Osteocyte (in vitro differentiated cells): ENCODE data around the gene SEMA3E. TPM values are rescaled to one million over a fixed set of nuclear protein-coding genes. Genes with fewer than 3 reads are reported as not detected.

ENCODE experiments used
- DNase-seq: peaks from one replicate; pipeline ENCODE4 v3.0.0; 2021; ENCODE audit warnings: mixed read lengths; ENCODE audit not compliant: unreplicated experiment; ENCODE audit errors: extremely low spot score
- H3K27ac Mint-ChIP-seq: one replicate; pipeline ENCODE4 v1.8.0; 2021; ENCODE audit warnings: mild to moderate bottlenecking, mixed read lengths; ENCODE audit not compliant: unreplicated experiment
- H3K27me3 Mint-ChIP-seq: one replicate; pipeline ENCODE4 v1.8.0; 2021; ENCODE audit warnings: mixed read lengths; ENCODE audit not compliant: unreplicated experiment
- H3K36me3 Mint-ChIP-seq: one replicate; pipeline ENCODE4 v1.8.0; 2021; ENCODE audit warnings: mixed read lengths; ENCODE audit not compliant: unreplicated experiment
- H3K4me1 Mint-ChIP-seq: one replicate; pipeline ENCODE4 v1.8.0; 2021; ENCODE audit warnings: mixed read lengths; ENCODE audit not compliant: unreplicated experiment
- H3K4me3 Mint-ChIP-seq: one replicate; pipeline ENCODE4 v1.8.0; 2021; ENCODE audit warnings: mild to moderate bottlenecking, moderate library complexity, mixed read lengths; ENCODE audit not compliant: unreplicated experiment
- H3K9me3 Mint-ChIP-seq: one replicate; pipeline ENCODE4 v1.8.0; 2021; ENCODE audit warnings: mixed read lengths; ENCODE audit not compliant: unreplicated experiment
- CTCF ChIP-seq: fragments of 200-600 bp; sonication (generic); IDR thresholded peaks from 2 replicates; pipeline ENCODE4 v1.5.0; 2021; ENCODE audit warnings: antibody characterized with exemption, mild to moderate bottlenecking, moderate library complexity
- total RNA-seq: library from RNA; stranded (reverse); gene quantifications from 2 replicates; pipeline ENCODE4 v1.2.1, GENCODE V29; 2021

The SEMA3E gene
- total RNA-seq, 1 donor from 2014 or later, result 1.6 TPM

- no peaks in the 10 kb centered on the region for H3K4me1 Mint-ChIP-seq
- H3K36me3 Mint-ChIP-seq, result no peaks in the 10 kb centered on the region
- no peak for TF ChIP-seq CTCF
- no peak overlapping the region for H3K27ac Mint-ChIP-seq
- H3K27me3 Mint-ChIP-seq, result no peaks in the 10 kb centered on the region
- no peak overlapping the region for H3K4me3 Mint-ChIP-seq
- no peak for DNase-seq
- no peaks in the 10 kb centered on the region for H3K9me3 Mint-ChIP-seq
These were observed 60.2 kb downstream of the SEMA3E start for GRCh38 chr7:83588602-83589240.

- H3K36me3 Mint-ChIP-seq, result no peaks in the 10 kb centered on the region
- no peak overlapping the region for H3K27ac Mint-ChIP-seq
- no peaks in the 10 kb centered on the region for H3K4me1 Mint-ChIP-seq
- H3K4me3 Mint-ChIP-seq, result no peak overlapping the region
- no peak for TF ChIP-seq CTCF
- no peak for DNase-seq
- no peaks in the 10 kb centered on the region for H3K9me3 Mint-ChIP-seq
- H3K27me3 Mint-ChIP-seq, result no peaks in the 10 kb centered on the region
These were observed 62.7 kb downstream of the SEMA3E start for GRCh38 chr7:83586281-83586680.

- TF ChIP-seq CTCF, result no peak
- Mint-ChIP-seq H3K9me3 (no peaks in the 10 kb centered on the region), H3K4me3 (no peak overlapping the region), H3K27me3 (no peaks in the 10 kb centered on the region), H3K4me1 (peaks cover 7% of the 10 kb centered on the region), H3K27ac (no peak overlapping the region), H3K36me3 (no peaks in the 10 kb centered on the region)
- DNase-seq, result no peak
These were observed 67.1 kb downstream of the SEMA3E start for GRCh38 chr7:83581667-83582435.

GRCh38 chr7:83579740-83580139, 69.2 kb downstream of the SEMA3E start:
- no peak for TF ChIP-seq CTCF
- H3K4me1 Mint-ChIP-seq, result peaks cover 7% of the 10 kb centered on the region
- H3K27ac Mint-ChIP-seq, result no peak overlapping the region
- H3K36me3 Mint-ChIP-seq, result no peaks in the 10 kb centered on the region
- no peak overlapping the region for H3K4me3 Mint-ChIP-seq
- no peaks in the 10 kb centered on the region for H3K27me3 Mint-ChIP-seq
- H3K9me3 Mint-ChIP-seq, result no peaks in the 10 kb centered on the region
- no peak for DNase-seq

GRCh38 chr7:83575436-83575835, 73.5 kb downstream of the SEMA3E start:
- TF ChIP-seq CTCF, result no peak
- DNase-seq, result no peak
- Mint-ChIP-seq H3K4me3 (no peak overlapping the region), H3K9me3 (no peaks in the 10 kb centered on the region), H3K27me3 (no peaks in the 10 kb centered on the region), H3K27ac (no peak overlapping the region), H3K4me1 (peaks cover 7% of the 10 kb centered on the region), H3K36me3 (no peaks in the 10 kb centered on the region)
